ENCODE results near the gene PHLDA2.
"Not testable (repeated sequence)": the region's sequence is repeated elsewhere in the genome, so short reads cannot be mapped to it uniquely, and the experiment has no call there.

Gene PHLDA2

GRCh38 chr11:2944530-2944929 is 15.3 kb upstream of the PHLDA2 start:
- DNase-seq = no peak

GRCh38 chr11:2943711-2944118 is 14.5 kb upstream of the PHLDA2 start:
- no peak for DNase-seq

GRCh38 chr11:2942872-2943710 is 13.9 kb upstream of the PHLDA2 start:
- DNase-seq = no peak

GRCh38 chr11:2942447-2942846 is 13.2 kb upstream of the PHLDA2 start:
- no peak for DNase-seq

DNA sequence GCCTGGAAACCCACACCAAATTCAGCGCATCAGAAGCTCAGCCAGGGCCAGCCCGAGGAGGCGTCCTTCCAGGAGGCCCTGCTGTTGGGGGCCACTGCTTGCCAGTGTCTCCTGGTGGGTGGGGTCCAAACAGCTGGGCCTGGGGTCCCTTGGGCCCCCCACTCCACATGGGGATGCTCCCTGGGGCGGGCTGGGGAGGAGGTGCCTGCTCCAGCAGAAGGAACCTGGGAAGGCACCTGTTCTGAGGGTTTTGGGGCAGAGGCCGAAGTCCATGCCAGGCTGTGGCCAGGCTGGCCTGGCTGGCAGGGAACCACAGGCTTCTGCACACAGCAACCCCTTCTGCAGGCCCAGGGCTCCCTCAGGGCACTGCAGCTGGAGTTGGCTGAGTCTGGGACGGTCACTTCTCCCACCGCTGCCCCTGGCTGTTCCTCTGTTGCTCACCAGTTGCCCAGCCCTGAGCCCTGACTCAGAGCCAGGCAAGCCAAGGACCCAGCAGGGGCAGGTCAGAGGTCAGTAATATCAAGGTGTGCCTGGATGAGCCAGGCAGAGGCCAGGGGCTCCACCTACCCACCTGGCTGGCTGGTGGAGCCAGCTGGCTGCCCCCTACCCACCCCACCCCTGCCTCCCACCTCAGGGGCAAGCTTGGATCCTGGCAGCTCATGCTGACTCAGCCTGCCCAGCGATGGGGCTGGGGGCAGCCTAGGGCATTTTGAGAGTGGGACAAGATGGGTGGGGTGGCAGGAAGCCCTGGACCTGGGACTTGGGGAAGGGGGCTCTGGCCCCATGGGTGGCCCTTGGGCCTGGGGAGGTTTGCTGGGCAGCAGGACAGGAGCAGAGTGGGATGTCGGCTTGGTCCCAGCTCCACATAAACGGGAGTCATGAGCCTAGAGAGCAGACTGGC is 12.0 kb upstream of the PHLDA2 start:
- DNase-seq = no peak

GRCh38 chr11:2940147-2940920 is 11.1 kb upstream of the PHLDA2 start:
- DNase-seq = no peak

DNA sequence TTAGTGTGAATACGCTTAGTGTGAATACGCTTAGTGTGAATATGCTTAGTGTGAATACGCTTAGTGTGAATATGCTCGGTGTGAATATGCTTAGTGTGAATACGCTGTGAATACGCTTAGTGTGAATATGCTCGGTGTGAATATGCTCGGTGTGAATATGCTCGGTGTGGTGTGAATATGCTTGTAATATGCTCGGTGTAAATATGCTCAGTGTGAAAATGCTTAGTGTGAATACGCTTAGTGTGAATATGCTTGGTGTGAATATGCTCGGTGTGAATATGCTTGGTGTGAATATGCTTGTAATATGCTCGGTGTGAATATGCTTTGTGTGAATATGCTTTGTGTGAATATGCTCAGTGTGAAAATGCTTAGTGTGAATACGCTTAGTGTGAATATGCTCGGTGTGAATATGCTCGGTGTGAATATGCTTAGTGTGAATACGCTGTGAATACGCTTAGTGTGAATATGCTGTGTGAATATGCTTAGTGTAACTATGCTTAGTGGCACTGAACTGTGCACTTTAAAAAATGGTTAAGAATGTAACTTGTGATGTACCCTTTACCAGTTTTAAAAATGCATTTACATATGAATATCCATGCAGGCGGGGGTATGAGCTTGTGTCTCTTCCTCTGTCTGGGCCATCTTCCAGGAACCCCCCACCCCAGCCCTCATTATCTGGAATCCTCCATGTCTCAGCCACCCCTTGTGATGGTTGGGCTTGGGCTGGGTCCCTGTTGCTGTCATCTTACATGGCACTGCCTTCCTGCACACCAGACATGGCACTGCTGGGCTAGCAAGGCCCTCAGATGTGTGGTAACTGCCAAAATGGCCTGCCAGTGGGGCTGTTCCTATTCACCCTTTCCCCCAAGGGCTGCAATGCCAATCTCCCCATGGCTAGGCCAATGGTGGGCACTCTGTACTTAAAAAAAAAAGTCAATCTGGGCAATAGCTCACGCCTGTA is 9.5 kb upstream of the PHLDA2 start:
- not testable (repeated sequence) for DNase-seq

DNA sequence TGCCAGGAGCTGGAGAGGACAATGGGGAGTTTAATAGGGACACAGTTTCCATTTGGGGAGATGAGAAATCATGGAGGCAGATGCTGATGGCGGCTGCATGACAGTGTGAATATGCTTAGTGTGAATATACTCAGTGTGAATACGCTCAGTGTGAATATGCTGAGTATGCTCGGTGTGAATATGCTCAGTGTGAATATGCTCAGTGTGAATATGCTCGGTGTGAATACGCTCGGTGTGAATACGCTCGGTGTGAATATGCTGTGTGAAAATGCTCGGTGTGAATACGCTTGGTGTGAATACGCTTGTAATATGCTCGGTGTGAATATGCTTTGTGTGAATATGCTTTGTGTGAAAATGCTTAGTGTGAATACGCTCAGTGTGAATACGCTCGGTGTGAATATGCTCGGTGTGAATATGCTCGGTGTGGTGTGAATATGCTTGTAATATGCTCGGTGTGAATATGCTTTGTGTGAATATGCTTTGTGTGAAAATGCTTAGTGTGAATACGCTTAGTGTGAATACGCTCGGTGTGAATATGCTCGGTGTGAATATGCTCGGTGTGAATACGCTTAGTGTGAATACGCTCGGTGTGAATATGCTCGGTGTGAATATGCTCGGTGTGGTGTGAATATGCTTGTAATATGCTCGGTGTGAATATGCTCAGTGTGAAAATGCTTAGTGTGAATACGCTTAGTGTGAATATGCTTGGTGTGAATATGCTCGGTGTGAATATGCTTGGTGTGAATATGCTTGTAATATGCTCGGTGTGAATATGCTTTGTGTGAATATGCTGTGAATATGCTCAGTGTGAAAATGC is 8.6 kb upstream of the PHLDA2 start:
- not testable (repeated sequence) for DNase-seq

- no peak for DNase-seq
Measured at GRCh38 chr11:2934611-2935239, 5.5 kb upstream of the PHLDA2 start.

- no peak for DNase-seq
Measured at GRCh38 chr11:2934021-2934550, 4.9 kb upstream of the PHLDA2 start.

DNA sequence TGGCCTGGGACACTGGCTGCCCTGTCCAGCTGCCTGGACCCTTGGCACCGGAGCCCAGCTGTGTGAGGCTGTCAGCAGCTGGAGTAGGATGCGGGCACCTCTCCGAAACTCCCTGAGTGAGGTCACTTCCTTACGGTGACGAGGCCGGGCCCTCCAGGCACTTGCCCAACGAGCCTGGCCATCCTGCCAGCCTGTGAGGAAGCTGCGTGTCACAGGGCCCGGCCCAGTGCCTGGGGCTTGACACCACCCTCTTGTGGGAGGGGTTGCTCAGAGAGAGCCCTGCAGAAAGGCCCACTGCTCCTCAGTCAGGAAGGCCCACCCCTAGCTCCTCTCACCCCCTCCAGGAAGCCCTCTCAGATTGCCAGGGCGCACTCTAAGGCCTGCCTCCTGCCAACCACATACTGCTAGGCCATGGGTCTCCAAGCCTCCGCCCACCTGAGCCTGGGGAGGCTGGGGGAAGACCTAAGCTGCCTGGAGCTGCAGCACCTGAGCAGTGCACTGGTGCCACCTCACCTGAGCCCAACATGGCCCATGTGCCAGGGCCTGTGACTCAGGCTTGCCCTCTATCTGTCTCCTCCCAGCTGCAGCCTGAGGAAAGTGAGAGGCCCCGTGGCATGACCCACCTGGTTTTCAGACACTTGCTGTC is 4.3 kb upstream of the PHLDA2 start:
- DNase-seq = no peak

GRCh38 chr11:2932850-2933251 is 3.6 kb upstream of the PHLDA2 start:
- DNase-seq = no peak

DNA sequence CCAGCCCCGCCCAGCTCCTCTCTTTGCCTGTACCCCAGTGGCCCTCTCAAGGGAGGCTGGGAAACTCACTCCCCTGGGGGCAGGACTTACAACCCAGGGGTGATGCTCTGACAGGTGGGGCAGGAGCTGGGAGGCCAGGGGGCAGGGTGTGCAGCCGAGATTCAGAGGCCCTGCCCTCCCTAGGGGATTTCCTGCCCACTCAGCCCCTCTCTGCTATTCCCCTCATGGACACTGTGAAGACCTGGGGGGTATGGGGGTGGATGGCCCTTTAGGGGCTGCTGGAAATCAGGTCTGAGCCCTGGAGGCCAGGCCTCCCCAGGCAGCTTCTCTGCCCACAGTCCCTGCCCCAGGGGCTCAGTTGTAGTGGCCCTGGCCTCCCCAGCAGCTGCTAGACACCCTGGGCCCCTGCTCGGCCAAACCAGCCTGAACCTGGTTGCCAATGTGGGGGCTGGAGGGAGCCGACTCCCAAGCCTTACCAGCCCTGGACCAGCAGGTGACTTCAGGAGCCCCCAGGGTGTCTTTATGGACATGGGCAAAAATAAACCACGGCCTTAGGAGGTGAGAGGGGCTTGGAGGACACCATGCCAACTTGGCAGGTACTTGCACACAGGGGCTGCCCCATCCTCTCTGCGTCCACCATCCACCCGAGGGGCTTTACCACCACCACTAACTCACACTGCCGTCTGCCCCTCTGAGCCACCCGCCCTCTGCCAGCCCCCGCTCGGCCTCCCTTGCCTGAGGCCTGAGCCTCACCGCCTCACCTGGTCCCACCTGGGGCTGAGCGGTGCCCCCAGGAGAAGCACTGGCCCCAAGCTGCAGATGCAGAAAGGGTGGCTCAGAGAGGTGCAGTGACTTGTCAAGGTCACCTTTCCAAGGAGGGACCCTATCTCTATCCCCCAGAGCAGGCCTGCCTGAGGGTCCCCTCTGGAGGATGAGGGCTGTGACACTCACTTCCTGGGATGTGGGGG is 2.8 kb upstream of the PHLDA2 start:
- no peak for DNase-seq

DNA sequence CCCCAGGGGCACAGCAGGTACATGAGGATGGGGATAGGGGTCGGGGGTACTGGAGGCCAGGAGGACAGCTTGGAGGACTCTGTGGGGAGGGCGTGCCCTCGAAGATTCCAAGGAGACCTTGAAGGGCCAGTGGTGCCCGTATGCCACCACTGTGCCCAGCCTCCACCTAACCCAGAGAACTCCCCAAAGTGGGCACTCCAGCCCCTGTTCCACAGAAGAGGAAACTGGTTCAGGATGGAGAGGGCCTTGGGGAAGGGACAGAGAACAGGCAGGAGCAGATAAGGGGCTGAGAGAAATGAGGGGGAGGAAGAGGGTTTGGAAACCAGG is 2.2 kb upstream of the PHLDA2 start:
- no peak for DNase-seq

GRCh38 chr11:2930704-2931419 is 1.6 kb upstream of the PHLDA2 start:
- DNase-seq = peak; percentile 31

- no peak for DNase-seq
Measured at GRCh38 chr11:2929950-2930703, 907 bp upstream of the PHLDA2 start.

DNA sequence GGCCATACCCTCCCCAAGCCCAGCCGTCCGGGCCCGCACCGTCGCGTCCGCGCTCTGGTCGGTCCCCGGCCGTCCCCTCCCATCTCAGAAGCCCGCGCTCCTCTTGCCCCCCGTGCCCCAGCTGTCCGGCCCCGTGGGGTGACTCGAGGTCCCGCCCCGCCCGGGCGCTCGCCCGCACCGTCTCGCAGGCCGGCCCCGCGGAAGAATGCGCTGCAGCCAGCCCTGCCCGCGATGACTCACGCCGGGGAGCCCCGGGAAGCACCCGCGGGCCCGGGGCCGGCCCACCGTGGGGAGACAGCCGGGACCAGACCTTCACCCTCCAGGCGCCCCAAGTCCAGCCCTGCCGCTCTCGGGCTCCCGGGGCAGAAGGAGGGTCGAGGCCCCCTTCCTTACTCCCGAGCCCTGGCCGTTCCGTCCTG is 320 bp upstream of the PHLDA2 start:
- DNase-seq = no peak
